ENCODE results near the gene ZNF879. TPM values are rescaled to one million over a fixed set of nuclear protein-coding genes. Genes with fewer than 3 reads are reported as not detected.

The ZNF879 gene
- total and polyA plus RNA-seq, 4 donors, result 1.4 to 5.2 (median 2.8) TPM

- peaks cover 0 to 4% (median 0%) of the 10 kb centered on the region in 4 donors for H3K36me3 ChIP-seq (ENCODE audit: control insufficient read depth in 4 of 4, insufficient read depth in 4 of 4, low read length in 4 of 4)
- ATAC-seq (ENCODE audit: insufficient read depth, low FRiP score) (no peak), DNase-seq (no peak)
- no peak overlapping the region for H3K4me3 ChIP-seq
- 91% methylated on average over 28 of the region's 28 CpGs for WGBS, 2 donors
- no peak overlapping the region for H3K9ac ChIP-seq (ENCODE audit: insufficient read depth in 1 of 2, low read length in 2 of 2)
- H3K27ac ChIP-seq (ENCODE audit: low read depth in 1 of 2, low read length in 1 of 2), result no peak overlapping the region
- H3K27me3 ChIP-seq (ENCODE audit: control insufficient read depth in 3 of 3, insufficient read depth in 3 of 3, low read length in 2 of 3), result peaks cover 16 to 26% (median 17%) of the 10 kb centered on the region in 3 donors
- TF ChIP-seq CTCF (IDR thresholded peaks at IDR 0.05; ENCODE audit: control extremely low read depth, extremely low read depth), result no peak
- H3K4me1 ChIP-seq (ENCODE audit: control insufficient read depth in 5 of 5, insufficient read depth in 5 of 5, low read length in 5 of 5), result peaks cover 0 to 5% (median 0%) of the 10 kb centered on the region in 5 donors
- H3K9me3 ChIP-seq (ENCODE audit: control insufficient read depth in 4 of 4, insufficient read depth in 3 of 4, low read length in 3 of 4), result peaks cover 0 to 54% (median 8%) of the 10 kb centered on the region in 4 donors
Measured at GRCh38 chr5:178991190-178992145, 32.1 kb upstream of the ZNF879 start.

GRCh38 chr5:178992291-178992895, 31.2 kb upstream of the ZNF879 start:
- no peak for TF ChIP-seq CTCF (IDR thresholded peaks at IDR 0.05; ENCODE audit: control extremely low read depth, extremely low read depth)
- peaks cover 0 to 48% (median 5%) of the 10 kb centered on the region in 4 donors for H3K9me3 ChIP-seq (ENCODE audit: control insufficient read depth in 4 of 4, insufficient read depth in 3 of 4, low read length in 3 of 4)
- no peak for ATAC-seq (ENCODE audit: insufficient read depth, low FRiP score)
- H3K4me3 ChIP-seq, result no peak overlapping the region
- peaks cover 17 to 34% (median 19%) of the 10 kb centered on the region in 3 donors for H3K27me3 ChIP-seq (ENCODE audit: control insufficient read depth in 3 of 3, insufficient read depth in 3 of 3, low read length in 2 of 3)
- no peak for DNase-seq
- H3K9ac ChIP-seq (ENCODE audit: insufficient read depth in 1 of 2, low read length in 2 of 2), result no peak overlapping the region
- WGBS, 2 donors, result 66 to 77% methylated on average over 9 of the region's 9 CpGs
- H3K4me1 ChIP-seq (ENCODE audit: control insufficient read depth in 5 of 5, insufficient read depth in 5 of 5, low read length in 5 of 5), result peaks cover 0 to 5% (median 0%) of the 10 kb centered on the region in 5 donors
- H3K36me3 ChIP-seq (ENCODE audit: control insufficient read depth in 4 of 4, insufficient read depth in 4 of 4, low read length in 4 of 4), result peaks cover 0 to 4% (median 0%) of the 10 kb centered on the region in 4 donors
- H3K27ac ChIP-seq (ENCODE audit: low read depth in 1 of 2, low read length in 1 of 2), result no peak overlapping the region

- DNase-seq (no peak), ATAC-seq (ENCODE audit: insufficient read depth, low FRiP score) (no peak)
- H3K9ac ChIP-seq (ENCODE audit: insufficient read depth in 1 of 2, low read length in 2 of 2), result no peak overlapping the region
Measured at GRCh38 chr5:178993236-178993765, 30.3 kb upstream of the ZNF879 start.

More at GRCh38 chr5:178993236-178993765, 30.3 kb upstream of the ZNF879 start:
- Histone ChIP-seq H3K4me1 (ENCODE audit: control insufficient read depth in 5 of 5, insufficient read depth in 5 of 5, low read length in 5 of 5) (peaks cover 0 to 5% (median 0%) of the 10 kb centered on the region in 5 donors), H3K36me3 (ENCODE audit: control insufficient read depth in 4 of 4, insufficient read depth in 4 of 4, low read length in 4 of 4) (peaks cover 0 to 4% (median 0%) of the 10 kb centered on the region in 4 donors), H3K4me3 (no peak overlapping the region), H3K27ac (ENCODE audit: low read depth in 1 of 2, low read length in 1 of 2) (no peak overlapping the region), H3K27me3 (ENCODE audit: control insufficient read depth in 3 of 3, insufficient read depth in 3 of 3, low read length in 2 of 3) (peaks cover 17 to 38% (median 22%) of the 10 kb centered on the region in 3 donors), H3K9me3 (ENCODE audit: control insufficient read depth in 4 of 4, insufficient read depth in 3 of 4, low read length in 3 of 4) (peaks cover 0 to 46% (median 5%) of the 10 kb centered on the region in 4 donors)
- WGBS, 2 donors, result 23 to 47% methylated on average over 20 of the region's 20 CpGs
- no peak for TF ChIP-seq CTCF (IDR thresholded peaks at IDR 0.05; ENCODE audit: control extremely low read depth, extremely low read depth)

All from lung (tissue), 12 donors.